Activated CD8-positive, alpha-beta memory T cell treated with anti-CD3 and anti-CD28 coated beads, Interleukin-2, amount 50 U/mL, for 1 hour (primary cell): ENCODE results near the gene SPDYE18.
"Not testable (repeated sequence)": the region's sequence is repeated elsewhere in the genome, so short reads cannot be mapped to it uniquely, and the experiment has no call there.

Experiments
- DNase-seq: peaks from one replicate; pipeline ENCODE4 v3.0.0-alpha.2; 2020; ENCODE audit errors: extremely low read depth

Gene SPDYE18

GRCh38 chr7:77005461-77006057 lies 56.8 kb downstream of the SPDYE18 start:
- not testable (repeated sequence) for DNase-seq

DNA sequence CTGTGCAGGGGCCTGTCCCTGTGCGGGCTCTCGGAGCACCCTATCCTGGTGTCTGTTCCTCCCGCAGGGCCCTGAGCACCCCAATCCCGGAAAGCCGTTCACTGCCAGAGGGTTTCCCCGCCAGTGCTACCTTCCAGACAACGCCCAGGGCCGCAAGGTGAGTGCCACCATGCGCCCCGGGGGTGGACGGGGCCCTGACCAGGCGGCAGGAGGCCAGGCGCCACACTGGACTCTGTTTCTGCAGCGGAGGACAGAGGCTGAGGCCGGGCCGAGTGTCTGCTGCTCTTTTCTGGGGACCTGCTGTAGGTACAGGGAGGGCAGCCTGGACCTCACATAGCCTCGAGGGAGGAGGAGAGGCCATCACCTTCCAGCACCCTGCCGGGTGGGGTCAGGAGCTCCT lies 58.2 kb downstream of the SPDYE18 start:
- not testable (repeated sequence) for DNase-seq

DNA sequence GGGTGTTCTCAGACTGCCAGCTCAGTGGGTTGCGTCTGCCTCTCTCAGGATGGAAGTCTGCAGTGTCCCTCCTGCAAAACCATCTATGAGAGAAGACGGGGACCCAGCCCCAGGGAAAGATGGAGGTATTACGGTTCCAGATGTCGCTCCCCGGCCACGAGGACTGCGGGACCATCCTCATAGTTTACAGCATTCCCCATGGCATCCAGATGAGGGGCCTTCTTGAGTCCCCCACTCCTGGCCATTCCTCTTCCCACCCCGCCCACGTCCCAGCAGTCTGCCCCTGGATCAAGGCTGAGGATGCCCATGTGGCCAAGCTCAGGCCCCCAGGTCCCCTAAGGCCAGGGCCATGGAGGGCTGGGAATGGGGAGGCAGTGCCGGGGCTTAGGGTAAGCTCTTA lies 59.1 kb downstream of the SPDYE18 start:
- DNase-seq = not testable (repeated sequence)

- not testable (repeated sequence) for DNase-seq
Measured at GRCh38 chr7:77002678-77003233, 59.6 kb downstream of the SPDYE18 start.

- DNase-seq = not testable (repeated sequence)
Measured at GRCh38 chr7:77002104-77002503, 60.3 kb downstream of the SPDYE18 start.
